Esophagus muscularis mucosa (tissue), 4 donors: ENCODE results near the gene PCDH9. TPM values are rescaled to one million over a fixed set of nuclear protein-coding genes. Genes with fewer than 3 reads are reported as not detected.
"Not testable (repeated sequence)": the region's sequence is repeated elsewhere in the genome, so short reads cannot be mapped to it uniquely, and the experiment has no call there.

Experiments
- DNase-seq: peaks from one replicate; pipeline ENCODE4 v3.0.0-alpha.2; 2017; ENCODE audit errors: extremely low spot score
- H3K27ac ChIP-seq, 4 donors: fragments of 200-600 bp; sonication (generic); replicated peaks in 1 of 4; 1 replicate in 3 of 4; 2 replicates in 1 of 4; pipeline ENCODE4 v1.5.1; 2016 to 2019; ENCODE audit warnings: mild to moderate bottlenecking in 1 of 4
- H3K27me3 ChIP-seq, 4 donors: fragments of 200-600 bp; sonication (generic); one replicate each; pipeline versions ENCODE4 v1.5.1 to v1.6.0; 2016 to 2019
- H3K36me3 ChIP-seq, 4 donors: fragments of 200-600 bp; sonication (generic); one replicate each; pipeline ENCODE4 v1.5.1; 2016 to 2019
- H3K4me1 ChIP-seq, 4 donors: fragments of 200-600 bp; sonication (generic); one replicate each; pipeline ENCODE4 v1.5.1; 2016 to 2019
- H3K4me3 ChIP-seq, 4 donors: fragments of 200-600 bp; sonication (generic); 1 replicate in 2 of 4; 2 replicates in 2 of 4; pipeline ENCODE4 v1.5.1; 2016 to 2019; ENCODE audit warnings: mild to moderate bottlenecking in 4 of 4, moderate library complexity in 1 of 4
- H3K9me3 ChIP-seq, 4 donors: fragments of 200-600 bp; sonication (generic); 1 replicate in 3 of 4; 2 replicates in 1 of 4; pipeline ENCODE4 v1.5.1; 2016 to 2019
- CTCF ChIP-seq, 3 experiments: fragments of 200-600 bp in 2 of 3; fragments of 450-650 bp in 1 of 3; sonication (generic) in 2 of 3; IDR thresholded peaks; one replicate each; pipeline ENCODE4 v1.5.1; 2017 to 2019; ENCODE audit warnings: antibody characterized with exemption in 3 of 3, mild to moderate bottlenecking in 2 of 3, moderate library complexity in 1 of 3
- EP300 ChIP-seq: sonication (generic); formaldehyde crosslinking; IDR thresholded peaks from one replicate; pipeline ENCODE4 v1.6.1; 2017; ENCODE audit warnings: antibody characterized with exemption
- POLR2A ChIP-seq: fragments of 450-650 bp; IDR thresholded peaks from one replicate; pipeline ENCODE4 v1.6.1; 2017; ENCODE audit warnings: antibody characterized with exemption, moderate library complexity, mild to moderate bottlenecking, low read depth
- POLR2AphosphoS5 ChIP-seq, 2 donors: sonication (generic); formaldehyde crosslinking; IDR thresholded peaks; one replicate each; pipeline ENCODE4 v1.6.1; 2017; ENCODE audit warnings: antibody characterized with exemption in 2 of 2
- WGBS: methylation state at CpG from one replicate; pipeline ENCODE4 v1.1.5; 2018; 5-methylcytosine and 5-hydroxymethylcytosine counted together
- intact Hi-C: fragments of 100-400 bp; cut with DNase I; formaldehyde crosslinking; loops from one replicate; pipeline ENCODE4 v1.15.1; 2023
- total RNA-seq, 4 donors: library from RNA; depleted of rRNA; stranded (reverse); fragments of >200 nt; gene quantifications; one replicate each; pipeline versions ENCODE4 v1.1.0 to v1.2.1, GENCODE V29; 2016

The PCDH9 gene
- total RNA-seq, 4 donors from 2014 or later, result 33.8 to 81.8 (median 49.1) TPM

GRCh38 chr13:66266761-66267160, 963.4 kb downstream of the PCDH9 start:
- H3K27me3 ChIP-seq, result no peaks in the 10 kb centered on the region
- H3K27ac ChIP-seq, result no peak overlapping the region
- H3K4me1 ChIP-seq, result no peaks in the 10 kb centered on the region
- 91% methylated on average over 5 of the region's 5 CpGs for WGBS
- H3K9me3 ChIP-seq, result no peaks in the 10 kb centered on the region
- TF ChIP-seq EP300 (no peak), CTCF (IDR thresholded peaks at IDR 0.05) (no peak), POLR2AphosphoS5 (IDR thresholded peaks at IDR 0.05) (no peak), POLR2A (no peak)
- intact Hi-C loops, result no loop called here
- DNase-seq, result no peak
- H3K36me3 ChIP-seq, result no peaks in the 10 kb centered on the region
- no peak overlapping the region for H3K4me3 ChIP-seq

- 82% methylated on average over 1 of the region's 1 CpG for WGBS
- TF ChIP-seq POLR2AphosphoS5 (IDR thresholded peaks at IDR 0.05), result no peak
- TF ChIP-seq EP300, result no peak
- no peak for TF ChIP-seq POLR2A
- TF ChIP-seq CTCF (IDR thresholded peaks at IDR 0.05), result no peak
Measured at GRCh38 chr13:66266348-66266747, 963.8 kb downstream of the PCDH9 start.

GRCh38 chr13:66265371-66265770, 964.8 kb downstream of the PCDH9 start:
- Histone ChIP-seq H3K27me3 (no peaks in the 10 kb centered on the region), H3K27ac (no peak overlapping the region), H3K4me1 (no peaks in the 10 kb centered on the region), H3K9me3 (no peaks in the 10 kb centered on the region), H3K36me3 (no peaks in the 10 kb centered on the region), H3K4me3 (no peak overlapping the region)
- WGBS, result 80% methylated on average over 4 of the region's 4 CpGs
- TF ChIP-seq POLR2A, result no peak
- no peak for TF ChIP-seq EP300
- no peak for TF ChIP-seq CTCF (IDR thresholded peaks at IDR 0.05)
- no peak for TF ChIP-seq POLR2AphosphoS5 (IDR thresholded peaks at IDR 0.05)
- intact Hi-C loops, result no loop called here
- DNase-seq, result no peak

More at GRCh38 chr13:66266348-66266747, 963.8 kb downstream of the PCDH9 start:
- Histone ChIP-seq H3K9me3 (no peaks in the 10 kb centered on the region), H3K27ac (no peak overlapping the region), H3K4me1 (no peaks in the 10 kb centered on the region), H3K27me3 (no peaks in the 10 kb centered on the region), H3K4me3 (no peak overlapping the region), H3K36me3 (no peaks in the 10 kb centered on the region)
- DNase-seq, result no peak
- intact Hi-C loops, result no loop called here

- Histone ChIP-seq H3K9me3 (no peaks in the 10 kb centered on the region), H3K4me1 (no peaks in the 10 kb centered on the region), H3K27me3 (no peaks in the 10 kb centered on the region), H3K36me3 (no peaks in the 10 kb centered on the region), H3K27ac (no peak overlapping the region), H3K4me3 (no peak overlapping the region)
- WGBS, result 85% methylated on average over 5 of the region's 5 CpGs
- TF ChIP-seq EP300, result no peak
- DNase-seq, result no peak
- intact Hi-C loops, result no loop called here
Measured at GRCh38 chr13:66264971-66265370, 965.2 kb downstream of the PCDH9 start.

GRCh38 chr13:66262330-66262729, 967.8 kb downstream of the PCDH9 start:
- no peak overlapping the region for H3K27ac ChIP-seq
- H3K27me3 ChIP-seq, result no peaks in the 10 kb centered on the region
- 91% methylated on average over 1 of the region's 1 CpG for WGBS
- H3K36me3 ChIP-seq, result no peaks in the 10 kb centered on the region
- DNase-seq, result no peak
- intact Hi-C loops, result no loop called here
- no peaks in the 10 kb centered on the region for H3K4me1 ChIP-seq
- H3K9me3 ChIP-seq, result no peaks in the 10 kb centered on the region
- H3K4me3 ChIP-seq, result no peak overlapping the region
- no peak for TF ChIP-seq CTCF (IDR thresholded peaks at IDR 0.05)

- H3K4me1 ChIP-seq, result not testable (repeated sequence)
- over 99% methylated on average over 15 of the region's 17 CpGs for WGBS
Measured at GRCh38 chr13:66259426-66259825, 970.7 kb downstream of the PCDH9 start.

More at GRCh38 chr13:66259426-66259825, 970.7 kb downstream of the PCDH9 start:
- H3K27me3 ChIP-seq, H3K27ac ChIP-seq, intact Hi-C loops, H3K9me3 ChIP-seq, H3K36me3 ChIP-seq, H3K4me3 ChIP-seq, DNase-seq: not testable (repeated sequence)
